Measurements from ENCODE around the gene TTN. TPM values are rescaled to one million over a fixed set of nuclear protein-coding genes. Genes with fewer than 3 reads are reported as not detected.

Gene TTN
- total RNA-seq, 1 donor from 2014 or later = 0.50 TPM

GRCh38 chr2:178679891-178680290 is 127.3 kb downstream of the TTN start:
- Mint-ChIP-seq H3K4me3 (ENCODE audit: unreplicated experiment) (no peak overlapping the region), H3K36me3 (ENCODE audit: low read depth, unreplicated experiment) (no peaks in the 10 kb centered on the region), H3K27me3 (ENCODE audit: low read depth, unreplicated experiment) (no peaks in the 10 kb centered on the region), H3K9me3 (ENCODE audit: unreplicated experiment) (no peaks in the 10 kb centered on the region), H3K4me1 (ENCODE audit: low read depth, unreplicated experiment) (no peaks in the 10 kb centered on the region), H3K27ac (ENCODE audit: unreplicated experiment) (no peak overlapping the region)
- TF ChIP-seq CTCF (IDR thresholded peaks at IDR 0.05; ENCODE audit: insufficient read depth, low read depth, low read length) = no peak
- no peak for TF ChIP-seq EZH2 (IDR thresholded peaks at IDR 0.05; ENCODE audit: insufficient read depth, low read length)
- Histone ChIP-seq H3K9ac (ENCODE audit: low read length) (no peak overlapping the region), H3K4me3 (ENCODE audit: insufficient read depth, low read depth, low read length) (no peak overlapping the region), H2AFZ (ENCODE audit: low read depth, low read length) (no peak overlapping the region), H3K27me3 (ENCODE audit: insufficient read depth, low read length) (no peaks in the 10 kb centered on the region), H4K20me1 (ENCODE audit: insufficient read depth, low read length) (no peaks in the 10 kb centered on the region), H3K4me2 (ENCODE audit: low read length) (no peak overlapping the region), H3K79me2 (ENCODE audit: insufficient read depth, low read length) (no peaks in the 10 kb centered on the region), H3K9me3 (ENCODE audit: insufficient read depth, low read depth, low read length) (no peaks in the 10 kb centered on the region), H3K27ac (ENCODE audit: low read depth, low read length) (no peak overlapping the region), H3K36me3 (ENCODE audit: insufficient read depth, low read length) (no peaks in the 10 kb centered on the region), H3K4me1 (ENCODE audit: insufficient read depth, low read length) (no peaks in the 10 kb centered on the region)
- FAIRE-seq = no peak
- no peak for DNase-seq (ENCODE audit: low read depth)

GRCh38 chr2:178677599-178677998 is 129.6 kb downstream of the TTN start:
- Mint-ChIP-seq H3K27ac (ENCODE audit: unreplicated experiment) (no peak overlapping the region), H3K4me3 (ENCODE audit: unreplicated experiment) (no peak overlapping the region), H3K36me3 (ENCODE audit: low read depth, unreplicated experiment) (no peaks in the 10 kb centered on the region), H3K4me1 (ENCODE audit: low read depth, unreplicated experiment) (no peaks in the 10 kb centered on the region), H3K27me3 (ENCODE audit: low read depth, unreplicated experiment) (no peaks in the 10 kb centered on the region), H3K9me3 (ENCODE audit: unreplicated experiment) (no peaks in the 10 kb centered on the region)
- H3K27ac ChIP-seq (ENCODE audit: low read depth, low read length) = no peak overlapping the region
- H3K27me3 ChIP-seq (ENCODE audit: insufficient read depth, low read length) = no peaks in the 10 kb centered on the region
- H3K9ac ChIP-seq (ENCODE audit: low read length) = no peak overlapping the region
- TF ChIP-seq EZH2 (IDR thresholded peaks at IDR 0.05; ENCODE audit: insufficient read depth, low read length) (no peak), CTCF (IDR thresholded peaks at IDR 0.05; ENCODE audit: insufficient read depth, low read depth, low read length) (no peak)
- H3K4me3 ChIP-seq (ENCODE audit: insufficient read depth, low read depth, low read length) = no peak overlapping the region
- H3K9me3 ChIP-seq (ENCODE audit: insufficient read depth, low read depth, low read length) = no peaks in the 10 kb centered on the region
- no peak overlapping the region for H3K4me2 ChIP-seq (ENCODE audit: low read length)
- DNase-seq (ENCODE audit: low read depth) (no peak), FAIRE-seq (no peak)
- no peaks in the 10 kb centered on the region for H4K20me1 ChIP-seq (ENCODE audit: insufficient read depth, low read length)
- no peaks in the 10 kb centered on the region for H3K36me3 ChIP-seq (ENCODE audit: insufficient read depth, low read length)
- H2AFZ ChIP-seq (ENCODE audit: low read depth, low read length) = no peak overlapping the region
- H3K79me2 ChIP-seq (ENCODE audit: insufficient read depth, low read length) = no peaks in the 10 kb centered on the region
- H3K4me1 ChIP-seq (ENCODE audit: insufficient read depth, low read length) = no peaks in the 10 kb centered on the region

GRCh38 chr2:178676046-178676445 is 131.2 kb downstream of the TTN start:
- Histone ChIP-seq H2AFZ (ENCODE audit: low read depth, low read length) (no peak overlapping the region), H4K20me1 (ENCODE audit: insufficient read depth, low read length) (no peaks in the 10 kb centered on the region), H3K4me3 (ENCODE audit: insufficient read depth, low read depth, low read length) (no peak overlapping the region), H3K4me1 (ENCODE audit: insufficient read depth, low read length) (no peaks in the 10 kb centered on the region), H3K27me3 (ENCODE audit: insufficient read depth, low read length) (no peaks in the 10 kb centered on the region), H3K79me2 (ENCODE audit: insufficient read depth, low read length) (no peaks in the 10 kb centered on the region), H3K9me3 (ENCODE audit: insufficient read depth, low read depth, low read length) (no peaks in the 10 kb centered on the region), H3K4me2 (ENCODE audit: low read length) (no peak overlapping the region), H3K27ac (ENCODE audit: low read depth, low read length) (no peak overlapping the region), H3K9ac (ENCODE audit: low read length) (no peak overlapping the region), H3K36me3 (ENCODE audit: insufficient read depth, low read length) (no peaks in the 10 kb centered on the region)
- TF ChIP-seq EZH2 (IDR thresholded peaks at IDR 0.05; ENCODE audit: insufficient read depth, low read length) = no peak
- no peak for TF ChIP-seq CTCF (IDR thresholded peaks at IDR 0.05; ENCODE audit: insufficient read depth, low read depth, low read length)
- Mint-ChIP-seq H3K9me3 (ENCODE audit: unreplicated experiment) (no peaks in the 10 kb centered on the region), H3K4me3 (ENCODE audit: unreplicated experiment) (no peak overlapping the region), H3K27ac (ENCODE audit: unreplicated experiment) (no peak overlapping the region), H3K36me3 (ENCODE audit: low read depth, unreplicated experiment) (no peaks in the 10 kb centered on the region), H3K27me3 (ENCODE audit: low read depth, unreplicated experiment) (no peaks in the 10 kb centered on the region), H3K4me1 (ENCODE audit: low read depth, unreplicated experiment) (no peaks in the 10 kb centered on the region)
- DNase-seq (ENCODE audit: low read depth) = no peak
- FAIRE-seq = no peak
